Measurements from ENCODE around the gene NSG1.

DNA sequence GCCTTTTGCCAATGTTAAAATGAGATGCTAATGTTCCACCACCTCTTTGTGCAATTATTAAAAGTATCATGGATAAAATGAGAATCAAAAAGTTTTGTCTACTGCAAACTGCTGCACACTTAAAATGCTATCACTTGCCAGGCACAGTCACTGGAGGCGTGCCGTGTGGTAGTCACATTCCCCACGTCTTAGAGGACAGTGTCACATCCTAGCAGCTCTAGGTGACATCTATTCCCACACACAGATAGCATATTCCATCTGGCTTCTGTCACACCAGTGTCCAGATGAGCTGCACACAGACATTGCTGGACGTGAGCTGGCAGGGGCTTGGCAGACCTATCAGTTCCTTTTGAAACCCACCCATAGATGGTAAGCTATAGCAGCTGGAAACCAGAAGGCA lies 47.0 kb downstream of the NSG1 start:
- TF ChIP-seq HNRNPK (IDR thresholded peaks at IDR 0.05; ENCODE audit: low read depth, low read length, poor library complexity, severe bottlenecking): no peak
- no peak for TF ChIP-seq HDAC2 (IDR thresholded peaks at IDR 0.05)
- TF ChIP-seq PATZ1 (CRISPR knock-in tag; IDR thresholded peaks at IDR 0.05; ENCODE audit: borderline replicate concordance): no peak
- TF ChIP-seq, protein P1, sequence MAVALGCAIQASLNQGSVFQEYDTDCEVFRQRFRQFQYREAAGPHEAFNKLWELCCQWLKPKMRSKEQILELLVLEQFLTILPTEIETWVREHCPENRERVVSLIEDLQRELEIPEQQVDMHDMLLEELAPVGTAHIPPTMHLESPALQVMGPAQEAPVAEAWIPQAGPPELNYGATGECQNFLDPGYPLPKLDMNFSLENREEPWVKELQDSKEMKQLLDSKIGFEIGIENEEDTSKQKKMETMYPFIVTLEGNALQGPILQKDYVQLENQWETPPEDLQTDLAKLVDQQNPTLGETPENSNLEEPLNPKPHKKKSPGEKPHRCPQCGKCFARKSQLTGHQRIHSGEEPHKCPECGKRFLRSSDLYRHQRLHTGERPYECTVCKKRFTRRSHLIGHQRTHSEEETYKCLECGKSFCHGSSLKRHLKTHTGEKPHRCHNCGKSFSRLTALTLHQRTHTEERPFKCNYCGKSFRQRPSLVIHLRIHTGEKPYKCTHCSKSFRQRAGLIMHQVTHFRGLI (CRISPR knock-in tag; IDR thresholded peaks at IDR 0.05): no peak
- TF ChIP-seq NRF1 (conservative IDR thresholded peaks at IDR 0.05 in 1 of 2, IDR thresholded peaks at IDR 0.05 in 1 of 2): no peak
- no peak for TF ChIP-seq RAD51 (IDR thresholded peaks at IDR 0.05; ENCODE audit: borderline replicate concordance, low read depth)
- TF ChIP-seq, protein P2, sequence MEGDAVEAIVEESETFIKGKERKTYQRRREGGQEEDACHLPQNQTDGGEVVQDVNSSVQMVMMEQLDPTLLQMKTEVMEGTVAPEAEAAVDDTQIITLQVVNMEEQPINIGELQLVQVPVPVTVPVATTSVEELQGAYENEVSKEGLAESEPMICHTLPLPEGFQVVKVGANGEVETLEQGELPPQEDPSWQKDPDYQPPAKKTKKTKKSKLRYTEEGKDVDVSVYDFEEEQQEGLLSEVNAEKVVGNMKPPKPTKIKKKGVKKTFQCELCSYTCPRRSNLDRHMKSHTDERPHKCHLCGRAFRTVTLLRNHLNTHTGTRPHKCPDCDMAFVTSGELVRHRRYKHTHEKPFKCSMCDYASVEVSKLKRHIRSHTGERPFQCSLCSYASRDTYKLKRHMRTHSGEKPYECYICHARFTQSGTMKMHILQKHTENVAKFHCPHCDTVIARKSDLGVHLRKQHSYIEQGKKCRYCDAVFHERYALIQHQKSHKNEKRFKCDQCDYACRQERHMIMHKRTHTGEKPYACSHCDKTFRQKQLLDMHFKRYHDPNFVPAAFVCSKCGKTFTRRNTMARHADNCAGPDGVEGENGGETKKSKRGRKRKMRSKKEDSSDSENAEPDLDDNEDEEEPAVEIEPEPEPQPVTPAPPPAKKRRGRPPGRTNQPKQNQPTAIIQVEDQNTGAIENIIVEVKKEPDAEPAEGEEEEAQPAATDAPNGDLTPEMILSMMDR (IDR thresholded peaks at IDR 0.05 in 2 of 3, conservative IDR thresholded peaks at IDR 0.05 in 1 of 3; ENCODE audit: insufficient read depth in 2 of 3, low read depth in 1 of 3, low read length in 3 of 3): no peak
- TF ChIP-seq, protein P3, sequence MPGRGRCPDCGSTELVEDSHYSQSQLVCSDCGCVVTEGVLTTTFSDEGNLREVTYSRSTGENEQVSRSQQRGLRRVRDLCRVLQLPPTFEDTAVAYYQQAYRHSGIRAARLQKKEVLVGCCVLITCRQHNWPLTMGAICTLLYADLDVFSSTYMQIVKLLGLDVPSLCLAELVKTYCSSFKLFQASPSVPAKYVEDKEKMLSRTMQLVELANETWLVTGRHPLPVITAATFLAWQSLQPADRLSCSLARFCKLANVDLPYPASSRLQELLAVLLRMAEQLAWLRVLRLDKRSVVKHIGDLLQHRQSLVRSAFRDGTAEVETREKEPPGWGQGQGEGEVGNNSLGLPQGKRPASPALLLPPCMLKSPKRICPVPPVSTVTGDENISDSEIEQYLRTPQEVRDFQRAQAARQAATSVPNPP (IDR thresholded peaks at IDR 0.05; ENCODE audit: borderline replicate concordance, insufficient read depth, insufficient read length): no peak
- TF ChIP-seq SMARCA4 (IDR thresholded peaks at IDR 0.05): no peak
- TF ChIP-seq ZFP1 (CRISPR knock-in tag; IDR thresholded peaks at IDR 0.05): no peak
- no peak for TF ChIP-seq YY1 (IDR thresholded peaks at IDR 0.05; ENCODE audit: borderline replicate concordance in 1 of 3, control insufficient read depth in 1 of 3, extremely low read depth in 1 of 3, insufficient read depth in 3 of 3, insufficient read length in 1 of 3, insufficient replicate concordance in 2 of 3, low read depth in 1 of 3, low read length in 2 of 3)
- TF ChIP-seq, protein P4, sequence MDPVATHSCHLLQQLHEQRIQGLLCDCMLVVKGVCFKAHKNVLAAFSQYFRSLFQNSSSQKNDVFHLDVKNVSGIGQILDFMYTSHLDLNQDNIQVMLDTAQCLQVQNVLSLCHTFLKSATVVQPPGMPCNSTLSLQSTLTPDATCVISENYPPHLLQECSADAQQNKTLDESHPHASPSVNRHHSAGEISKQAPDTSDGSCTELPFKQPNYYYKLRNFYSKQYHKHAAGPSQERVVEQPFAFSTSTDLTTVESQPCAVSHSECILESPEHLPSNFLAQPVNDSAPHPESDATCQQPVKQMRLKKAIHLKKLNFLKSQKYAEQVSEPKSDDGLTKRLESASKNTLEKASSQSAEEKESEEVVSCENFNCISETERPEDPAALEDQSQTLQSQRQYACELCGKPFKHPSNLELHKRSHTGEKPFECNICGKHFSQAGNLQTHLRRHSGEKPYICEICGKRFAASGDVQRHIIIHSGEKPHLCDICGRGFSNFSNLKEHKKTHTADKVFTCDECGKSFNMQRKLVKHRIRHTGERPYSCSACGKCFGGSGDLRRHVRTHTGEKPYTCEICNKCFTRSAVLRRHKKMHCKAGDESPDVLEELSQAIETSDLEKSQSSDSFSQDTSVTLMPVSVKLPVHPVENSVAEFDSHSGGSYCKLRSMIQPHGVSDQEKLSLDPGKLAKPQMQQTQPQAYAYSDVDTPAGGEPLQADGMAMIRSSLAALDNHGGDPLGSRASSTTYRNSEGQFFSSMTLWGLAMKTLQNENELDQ (CRISPR knock-in tag; IDR thresholded peaks at IDR 0.05; ENCODE audit: borderline replicate concordance): no peak
